HCT116 (cell line): ENCODE data around the gene SYNE2. TPM values are rescaled to one million over a fixed set of nuclear protein-coding genes. Genes with fewer than 3 reads are reported as not detected.

ENCODE experiments used
- ATAC-seq: fragments of 200-7000 bp; cut with Tn5 transposase; 2 replicates; pipeline ENCODE4 v1.9.1; 2020; ENCODE audit warnings: mild to moderate bottlenecking, moderate library complexity
- BruUV-seq: library from RNA; stranded (reverse); fragments of 400-500 nt; replicated peaks from 2 replicates; lab custom pipeline; 2021; lab: Mats Ljungman, UMichigan
- CTCF ChIA-PET: fragments of 300-600 bp; sonication (Branson Sonifier 250); formaldehyde crosslinking; loops from one replicate; lab custom pipeline; 2021; ENCODE audit warnings: antibody characterized with exemption; lab: Charles Lee
- POLR2A ChIA-PET: fragments of 300-600, 350-600 bp; sonication (Branson Sonifier 250); formaldehyde crosslinking; loops from one replicate; lab custom pipeline; 2021; ENCODE audit warnings: antibody characterized with exemption; lab: Charles Lee
- RAD21 ChIA-PET, 2 experiments: fragments of 300-600 bp; sonication (Branson Sonifier 250); formaldehyde crosslinking; loops; one replicate each; lab custom pipeline; 2023; ENCODE audit warnings: low total read pairs in 2 of 2; ENCODE audit not compliant: uncharacterized antibody in 2 of 2, unreplicated experiment in 2 of 2, low non-redundant PET in 1 of 2; lab: Charles Lee
- DNase-seq: peaks from one replicate; pipeline ENCODE4 v3.0.0-alpha.2; 2010; ENCODE audit warnings: low read depth, low spot score
- H2AFZ ChIP-seq: fragments of 200-600 bp; shearing (Covaris generic), sonication (generic); 2 replicates; pipeline ENCODE4 v1.6.1; 2017; ENCODE audit warnings: low read depth, mixed run types, mixed read lengths, antibody characterized with exemption, low read length; ENCODE audit not compliant: poor library complexity, severe bottlenecking
- H3K27ac ChIP-seq: 2 replicates; pipeline ENCODE4 v1.5.1; 2012; ENCODE audit warnings: low read depth, low read length
- H3K27me3 ChIP-seq: fragments of 200-600 bp; sonication (generic); 2 replicates; pipeline ENCODE4 v1.6.1; 2016; ENCODE audit warnings: mixed run types, low read length, mixed read lengths; ENCODE audit not compliant: insufficient read depth
- H3K36me3 ChIP-seq, 2 experiments: fragments of 200-500 bp in 1 of 2; fragments of 200-600 bp in 1 of 2; sonication (Bioruptor generic) in 1 of 2; sonication (generic) in 1 of 2; 2 replicates each; pipeline versions ENCODE4 v1.5.1 to v1.6.1; 2014 to 2016; ENCODE audit warnings: low read length in 2 of 2, inconsistent platforms in 1 of 2, mixed read lengths in 1 of 2, mixed run types in 1 of 2; ENCODE audit not compliant: insufficient read depth in 2 of 2, control insufficient read depth in 1 of 2
- H3K4me1 ChIP-seq, 2 experiments: fragments of 200-600 bp in 1 of 2; sonication (generic) in 1 of 2; 2 replicates each; pipeline versions ENCODE4 v1.5.1 to v1.6.1; 2012 to 2017; ENCODE audit warnings: low read length in 2 of 2, inconsistent platforms in 1 of 2, mild to moderate bottlenecking in 1 of 2, mixed read lengths in 1 of 2, mixed run types in 1 of 2, moderate library complexity in 1 of 2; ENCODE audit not compliant: insufficient read depth in 2 of 2, control insufficient read depth in 1 of 2
- H3K4me2 ChIP-seq: fragments of 200-600 bp; sonication (generic); 2 replicates; pipeline ENCODE4 v1.6.1; 2017; ENCODE audit warnings: mixed run types, low read length, mixed read lengths
- H3K4me3 ChIP-seq, 2 experiments: fragments of 200-600 bp in 1 of 2; sonication (generic) in 1 of 2; replicated peaks in 1 of 2; 2 replicates each; pipeline ENCODE4 v1.5.1; 2011 to 2016; ENCODE audit warnings: low read length in 2 of 2, control low read depth in 1 of 2, low read depth in 1 of 2, mild to moderate bottlenecking in 1 of 2, mixed read lengths in 1 of 2, mixed run types in 1 of 2
- H3K79me2 ChIP-seq: fragments of 200-600 bp; sonication (generic); 2 replicates; pipeline ENCODE4 v1.6.1; 2017; ENCODE audit warnings: mild to moderate bottlenecking, mixed run types, low read length, moderate library complexity, mixed read lengths; ENCODE audit not compliant: insufficient read depth
- H3K9ac ChIP-seq: fragments of 200-600 bp; sonication (generic); 2 replicates; pipeline ENCODE4 v1.6.1; 2016; ENCODE audit warnings: low read length, mixed read lengths
- H3K9me2 ChIP-seq: fragments of 200-600 bp; sonication (generic), shearing (Covaris generic); 2 replicates; pipeline ENCODE4 v1.6.1; 2017; ENCODE audit warnings: mixed run types, mild to moderate bottlenecking, moderate library complexity; ENCODE audit not compliant: insufficient read depth
- H3K9me3 ChIP-seq, 2 experiments: fragments of 200-500 bp in 1 of 2; fragments of 200-600 bp in 1 of 2; sonication (Bioruptor generic) in 1 of 2; sonication (generic) in 1 of 2; 2 replicates each; pipeline ENCODE4 v1.6.1; 2014 to 2017; ENCODE audit warnings: low read length in 2 of 2, mixed read lengths in 2 of 2, inconsistent platforms in 1 of 2, low read depth in 1 of 2, mild to moderate bottlenecking in 1 of 2, mixed run types in 1 of 2, moderate library complexity in 1 of 2; ENCODE audit not compliant: control insufficient read depth in 1 of 2, insufficient read depth in 1 of 2
- H4K20me1 ChIP-seq: fragments of 200-600 bp; sonication (generic), shearing (Covaris generic); 2 replicates; pipeline ENCODE4 v1.6.1; 2017; ENCODE audit warnings: mixed run types, mild to moderate bottlenecking, moderate library complexity; ENCODE audit not compliant: insufficient read depth
- ATF3 ChIP-seq: IDR thresholded peaks from 2 replicates; pipeline ENCODE4 v1.6.1; 2012
- EZH2 ChIP-seq: fragments of 200-600 bp; sonication (generic); IDR thresholded peaks from 2 replicates; pipeline ENCODE4 v1.6.1; 2017; ENCODE audit warnings: antibody characterized with exemption, mixed run types
- JUND ChIP-seq: IDR thresholded peaks from 2 replicates; pipeline ENCODE4 v1.6.1; 2012
- REST ChIP-seq: IDR thresholded peaks from 2 replicates; pipeline ENCODE4 v1.6.1; 2012; ENCODE audit warnings: low read depth
- YY1 ChIP-seq: IDR thresholded peaks from 2 replicates; pipeline ENCODE4 v1.6.1; 2011; ENCODE audit warnings: low read length, low read depth, moderate library complexity, mild to moderate bottlenecking; ENCODE audit not compliant: insufficient replicate concordance; ENCODE audit errors: extremely low read depth
- ZNF274 ChIP-seq: fragments of 200-500 bp; sonication (Bioruptor generic); IDR thresholded peaks from 2 replicates; pipeline ENCODE4 v1.6.1; 2014; ENCODE audit warnings: mild to moderate bottlenecking, low read depth, low read length, inconsistent platforms
- intact Hi-C: fragments of 100-400 bp; cut with micrococcal nuclease; formaldehyde crosslinking; loops from 2 replicates; pipeline ENCODE4 v1.10.0; 2022
- total RNA-seq: library from RNA; stranded (reverse); gene quantifications from one replicate; pipeline ENCODE4 v1.2.1, GENCODE V29; 2021; ENCODE audit not compliant: unreplicated experiment
- TF ChIP-seq, protein P1 (sequence below): IDR thresholded peaks from 2 replicates; pipeline ENCODE4 v1.6.1; 2012

Gene SYNE2
- total RNA-seq, 1 experiment from 2014 or later = 28.8 TPM

- Histone ChIP-seq H3K4me3 (no peak overlapping the region), H3K79me2 (no peaks in the 10 kb centered on the region), H4K20me1 (no peaks in the 10 kb centered on the region), H2AFZ (no peak overlapping the region), H3K9me2 (no peaks in the 10 kb centered on the region), H3K9me3 (no peaks in the 10 kb centered on the region), H3K36me3 (no peaks in the 10 kb centered on the region; a peak in 1 of 4 replicates), H3K9ac (no peak overlapping the region), H3K27me3 (no peaks in the 10 kb centered on the region), H3K4me1 (no peaks in the 10 kb centered on the region), H3K27ac (no peak overlapping the region), H3K4me2 (no peak overlapping the region)
- TF ChIP-seq, protein P1, sequence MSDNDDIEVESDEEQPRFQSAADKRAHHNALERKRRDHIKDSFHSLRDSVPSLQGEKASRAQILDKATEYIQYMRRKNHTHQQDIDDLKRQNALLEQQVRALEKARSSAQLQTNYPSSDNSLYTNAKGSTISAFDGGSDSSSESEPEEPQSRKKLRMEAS = no peak
- TF ChIP-seq REST (no peak), YY1 (no peak), JUND (no peak), ZNF274 (no peak), ATF3 (no peak), EZH2 (no peak)
- CTCF ChIA-PET = no interaction called here
- BruUV-seq = no TSS peak
- intact Hi-C loops = no loop called here
- RAD21 ChIA-PET = no interaction called here
- no peak for ATAC-seq
- POLR2A ChIA-PET = no interaction called here
- no peak for DNase-seq
Measured at GRCh38 chr14:64114166-64114565, 261.4 kb downstream of the SYNE2 start.
